WTC11 (cell line): ENCODE results near the gene RABGGTA. TPM values are rescaled to one million over a fixed set of nuclear protein-coding genes. Genes with fewer than 3 reads are reported as not detected.

Experiments
- ATAC-seq: fragments of 200-7000 bp; cut with Tn5 transposase; 2 replicates; pipeline ENCODE4 v1.10.0; 2021; ENCODE audit warnings: mild to moderate bottlenecking, moderate library complexity
- CTCF ChIA-PET: fragments of 300-600 bp; sonication (Branson Sonifier 250); formaldehyde crosslinking; loops from one replicate; lab custom pipeline; 2021; ENCODE audit warnings: antibody characterized with exemption; lab: Charles Lee
- POLR2A ChIA-PET: fragments of 350-600 bp; sonication (Branson Sonifier 250); formaldehyde crosslinking; loops from one replicate; lab custom pipeline; 2021; ENCODE audit warnings: antibody characterized with exemption; lab: Charles Lee
- DNase-seq: peaks from one replicate; pipeline ENCODE4 v3.0.0; 2021; ENCODE audit warnings: low spot score
- H3K27ac Mint-ChIP-seq: 2 replicates; pipeline ENCODE4 v1.8.0; 2021; ENCODE audit warnings: mixed read lengths
- H3K27me3 Mint-ChIP-seq: 2 replicates; pipeline ENCODE4 v1.8.0; 2021; ENCODE audit warnings: low read depth, mild to moderate bottlenecking, moderate library complexity, mixed read lengths
- H3K36me3 Mint-ChIP-seq: 2 replicates; pipeline ENCODE4 v1.8.0; 2021; ENCODE audit warnings: mixed read lengths
- H3K4me1 Mint-ChIP-seq: 2 replicates; pipeline ENCODE4 v1.8.0; 2022; ENCODE audit warnings: mixed read lengths
- H3K4me3 Mint-ChIP-seq: 2 replicates; pipeline ENCODE4 v1.8.0; 2021; ENCODE audit warnings: mild to moderate bottlenecking, moderate library complexity, mixed read lengths
- H3K9me3 Mint-ChIP-seq: 2 replicates; pipeline ENCODE4 v1.8.0; 2021; ENCODE audit warnings: mixed read lengths
- ATF1 ChIP-seq: sonication (generic); formaldehyde crosslinking; IDR thresholded peaks from 2 replicates; pipeline ENCODE4 v1.8.1; 2023; ENCODE audit warnings: mild to moderate bottlenecking, moderate library complexity, missing genetic modification reagents
- ATF2 ChIP-seq: sonication (generic); formaldehyde crosslinking; IDR thresholded peaks from 2 replicates; pipeline ENCODE4 v1.8.1; 2022; ENCODE audit warnings: low read depth, missing genetic modification reagents, borderline replicate concordance
- CREB1 ChIP-seq: sonication (generic); formaldehyde crosslinking; IDR thresholded peaks from 2 replicates; pipeline ENCODE4 v1.8.0; 2023; ENCODE audit warnings: mild to moderate bottlenecking, missing genetic modification reagents
- E2F4 ChIP-seq: sonication (generic); formaldehyde crosslinking; IDR thresholded peaks from 2 replicates; pipeline ENCODE4 v1.8.1; 2022; ENCODE audit warnings: low read depth, mild to moderate bottlenecking, moderate library complexity, missing genetic modification reagents, borderline replicate concordance
- IRF1 ChIP-seq: sonication (generic); formaldehyde crosslinking; IDR thresholded peaks from 2 replicates; pipeline ENCODE4 v1.8.0; 2023; ENCODE audit warnings: missing genetic modification reagents
- JAZF1 ChIP-seq: fragments of 250-450 bp; sonication (Bioruptor Pico); IDR thresholded peaks from 2 replicates; pipeline ENCODE4 v1.9.0; 2021; ENCODE audit warnings: moderate library complexity, mild to moderate bottlenecking, inconsistent platforms
- NFATC4 ChIP-seq: fragments of 250-450 bp; sonication (Bioruptor Pico); IDR thresholded peaks from 2 replicates; pipeline ENCODE4 v1.9.0; 2021; ENCODE audit warnings: mild to moderate bottlenecking
- PREB ChIP-seq: sonication (generic); formaldehyde crosslinking; IDR thresholded peaks from 2 replicates; pipeline ENCODE4 v1.8.1; 2022; ENCODE audit warnings: mild to moderate bottlenecking, missing genetic modification reagents, moderate library complexity, borderline replicate concordance
- SMAD3 ChIP-seq: sonication (generic); formaldehyde crosslinking; IDR thresholded peaks from 2 replicates; pipeline ENCODE4 v1.8.0; 2022; ENCODE audit warnings: missing genetic modification reagents, mild to moderate bottlenecking, borderline replicate concordance
- TEAD4 ChIP-seq: sonication (generic); formaldehyde crosslinking; IDR thresholded peaks from 2 replicates; pipeline ENCODE4 v1.8.0; 2022; ENCODE audit warnings: mild to moderate bottlenecking, missing genetic modification reagents
- ZNF121 ChIP-seq: sonication (generic); formaldehyde crosslinking; IDR thresholded peaks from 2 replicates; pipeline ENCODE4 v1.8.0; 2023; ENCODE audit warnings: missing genetic modification reagents
- ZNF281 ChIP-seq: sonication (generic); formaldehyde crosslinking; IDR thresholded peaks from 2 replicates; pipeline ENCODE4 v1.8.0; 2023; ENCODE audit warnings: mild to moderate bottlenecking, missing genetic modification reagents
- ZNF317 ChIP-seq: sonication (generic); formaldehyde crosslinking; IDR thresholded peaks from 2 replicates; pipeline ENCODE4 v1.8.1; 2023; ENCODE audit warnings: low read depth, mild to moderate bottlenecking, moderate library complexity, missing genetic modification reagents, borderline replicate concordance
- ZSCAN18 ChIP-seq: fragments of 250-450 bp; sonication (Bioruptor Pico); IDR thresholded peaks from 2 replicates; pipeline ENCODE4 v2.1.2; 2022; ENCODE audit warnings: mild to moderate bottlenecking, moderate library complexity
- total RNA-seq: library from RNA; stranded (reverse); gene quantifications from 3 replicates; pipeline ENCODE4 v1.2.3, GENCODE V29; 2021

RABGGTA gene
- total RNA-seq, 1 experiment from 2014 or later: 27.1 TPM

- no peak for TF ChIP-seq SMAD3 (CRISPR knock-in tag)
- no peak for TF ChIP-seq PREB
- no peak for TF ChIP-seq ZNF317 (CRISPR knock-in tag)
These were observed 43.2 kb upstream of the RABGGTA start (continued) for GRCh38 chr14:24314377-24315193.

GRCh38 chr14:24313913-24314312 is 42.5 kb upstream of the RABGGTA start:
- POLR2A ChIA-PET: no interaction called here
- Mint-ChIP-seq H3K4me3 (no peak overlapping the region), H3K27ac (no peak overlapping the region), H3K4me1 (peaks cover 9% of the 10 kb centered on the region), H3K27me3 (peaks cover 70% of the 10 kb centered on the region), H3K36me3 (peaks cover 3% of the 10 kb centered on the region; the same call in 1 of the 2 replicates), H3K9me3 (no peaks in the 10 kb centered on the region)
- ATAC-seq: no peak
- CTCF ChIA-PET: interaction anchor here (4.2 kb wide), 1 partner anchor 118 kb away, joined by 18 read pairs; no protein-coding TSS in a partner anchor
- DNase-seq: no peak
- no peak for TF ChIP-seq IRF1 (CRISPR knock-in tag)
- no peak for TF ChIP-seq CREB1 (CRISPR knock-in tag)
- no peak for TF ChIP-seq ATF1 (CRISPR knock-in tag)
- TF ChIP-seq JAZF1 (CRISPR knock-in tag): no peak
- no peak for TF ChIP-seq ATF2 (CRISPR knock-in tag)
- no peak for TF ChIP-seq E2F4 (CRISPR knock-in tag)
- no peak for TF ChIP-seq ZNF121
- TF ChIP-seq ZSCAN18 (CRISPR knock-in tag): no peak
- no peak for TF ChIP-seq NFATC4
- no peak for TF ChIP-seq ZNF281
- no peak for TF ChIP-seq TEAD4 (CRISPR knock-in tag)
